Endothelial cell of umbilical vein (primary cell): ENCODE data around the gene CFAP61. TPM values are rescaled to one million over a fixed set of nuclear protein-coding genes. Genes with fewer than 3 reads are reported as not detected.

Experiments
- BruUV-seq: library from RNA; stranded (reverse); fragments of 400-500 nt; replicated peaks from 2 replicates; lab custom pipeline; 2021; lab: Mats Ljungman, UMichigan
- CTCF ChIA-PET: fragments of 300-600, 350-600 bp; sonication (Branson Sonifier 250); formaldehyde crosslinking; loops from one replicate; lab custom pipeline; 2021; ENCODE audit warnings: antibody characterized with exemption, inconsistent platforms; lab: Charles Lee
- POLR2A ChIA-PET: fragments of 300-600, 350-600 bp; sonication (Branson Sonifier 250); formaldehyde crosslinking; loops from one replicate; lab custom pipeline; 2021; ENCODE audit warnings: antibody characterized with exemption, inconsistent platforms; lab: Charles Lee
- DNase-seq: peaks from one replicate; pipeline ENCODE4 v3.0.0-alpha.2; 2011; ENCODE audit warnings: low read depth, low spot score
- FAIRE-seq: peaks from 2 replicates; lab custom pipeline; 2011; peaks lifted over from hg19 to GRCh38; lab: Jason Lieb, UNC
- H2AFZ ChIP-seq: 2 replicates; pipeline ENCODE4 v1.6.0; 2012; ENCODE audit warnings: low read depth, low read length, control low read depth, inconsistent platforms
- H3K27ac ChIP-seq: 2 replicates; pipeline ENCODE4 v1.5.1; 2011; ENCODE audit warnings: low read depth, mild to moderate bottlenecking, control low read depth, low read length, moderate library complexity; ENCODE audit not compliant: insufficient read depth
- H3K27me3 ChIP-seq, 2 experiments: 2 replicates each; pipeline versions ENCODE4 v1.6.0 to v1.6.1; 2011; ENCODE audit warnings: low read length in 2 of 2, mixed read lengths in 1 of 2; ENCODE audit not compliant: control insufficient read depth in 2 of 2, insufficient read depth in 2 of 2
- H3K36me3 ChIP-seq, 2 experiments: 2 replicates in 1 of 2; 3 replicates in 1 of 2; pipeline ENCODE4 v1.5.1; 2011; ENCODE audit warnings: low read length in 2 of 2, mild to moderate bottlenecking in 1 of 2, moderate library complexity in 1 of 2; ENCODE audit not compliant: control insufficient read depth in 2 of 2, insufficient read depth in 2 of 2; ENCODE audit errors: extremely low read depth in 1 of 2
- H3K4me1 ChIP-seq: 3 replicates; pipeline ENCODE4 v1.5.1; 2011; ENCODE audit warnings: mild to moderate bottlenecking, low read length; ENCODE audit not compliant: control insufficient read depth, insufficient read depth; ENCODE audit errors: extremely low read depth
- H3K4me2 ChIP-seq: 2 replicates; pipeline ENCODE4 v1.6.1; 2011; ENCODE audit warnings: low read length, control low read depth, mixed read lengths; ENCODE audit not compliant: insufficient read depth
- H3K4me3 ChIP-seq, 3 experiments: fragments of 200-600 bp in 1 of 3; sonication (generic), shearing (Covaris generic) in 1 of 3; replicated peaks in 1 of 3; 2 replicates each; pipeline ENCODE4 v1.5.1; 2011 to 2016; ENCODE audit warnings: control low read depth in 3 of 3, low read length in 3 of 3, mild to moderate bottlenecking in 2 of 3, inconsistent platforms in 1 of 3, low read depth in 1 of 3, moderate library complexity in 1 of 3; ENCODE audit not compliant: insufficient read depth in 1 of 3
- H3K79me2 ChIP-seq: 2 replicates; pipeline ENCODE4 v1.6.0; 2012; ENCODE audit warnings: low read length, inconsistent platforms; ENCODE audit not compliant: control insufficient read depth, insufficient read depth
- H3K9ac ChIP-seq: replicated peaks from 2 replicates; pipeline ENCODE3; 2011; ENCODE audit warnings: low read length, control low read depth; ENCODE audit not compliant: insufficient read depth; ENCODE audit errors: extremely low read depth
- H3K9me1 ChIP-seq: replicated peaks from 3 replicates; pipeline ENCODE4 v1.6.0; 2011; ENCODE audit warnings: mild to moderate bottlenecking, low read length; ENCODE audit not compliant: control insufficient read depth, insufficient read depth; ENCODE audit errors: extremely low read depth
- H3K9me3 ChIP-seq: replicated peaks from 2 replicates; pipeline ENCODE4 v1.5.1; 2012; ENCODE audit warnings: low read length, inconsistent platforms; ENCODE audit not compliant: control insufficient read depth, insufficient read depth
- H4K20me1 ChIP-seq: replicated peaks from 2 replicates; pipeline ENCODE3; 2011; ENCODE audit warnings: mild to moderate bottlenecking, low read length; ENCODE audit not compliant: control insufficient read depth, insufficient read depth; ENCODE audit errors: extremely low read depth
- EZH2 ChIP-seq: IDR thresholded peaks from 2 replicates; pipeline ENCODE4 v1.6.1; 2012; ENCODE audit warnings: borderline replicate concordance, low read depth, mild to moderate bottlenecking, moderate library complexity, low read length, inconsistent platforms; ENCODE audit not compliant: severe bottlenecking
- FOS ChIP-seq: IDR thresholded peaks from 2 replicates; pipeline ENCODE4 v1.6.1; 2011; ENCODE audit warnings: mild to moderate bottlenecking, low read length, moderate library complexity, borderline replicate concordance; ENCODE audit not compliant: insufficient read depth
- GATA2 ChIP-seq: IDR thresholded peaks from 2 replicates; pipeline ENCODE4 v1.7.0; 2011; ENCODE audit warnings: low read depth, mild to moderate bottlenecking, moderate library complexity, mixed read lengths, low read length; ENCODE audit not compliant: insufficient read length, insufficient read depth
- JUN ChIP-seq: IDR thresholded peaks from 2 replicates; pipeline ENCODE4 v1.6.1; 2011; ENCODE audit warnings: borderline replicate concordance, low read depth; ENCODE audit not compliant: insufficient read length, insufficient read depth
- MYC ChIP-seq: IDR thresholded peaks from one replicate; pipeline ENCODE4 v1.6.1; 2011; ENCODE audit warnings: mild to moderate bottlenecking, low read depth, low read length
- POLR2A ChIP-seq: IDR thresholded peaks from 2 replicates; pipeline ENCODE4 v1.6.1; 2012; ENCODE audit warnings: low read depth, mild to moderate bottlenecking, control low read depth, low read length
- POLR2AphosphoS5 ChIP-seq: IDR thresholded peaks from 2 replicates; pipeline ENCODE4 v1.6.1; 2012; ENCODE audit warnings: low read depth, mild to moderate bottlenecking, control low read depth, low read length, moderate library complexity; ENCODE audit not compliant: insufficient read depth
- dilution Hi-C: fragments of 300-500 bp; cut with MboI; formaldehyde crosslinking; loops from one replicate; pipeline ENCODE4 v1.15.0; 2019; ENCODE audit warnings: low sequenced_read_pairs; ENCODE audit not compliant: extremely low pct_ligation_motif_present
- intact Hi-C: fragments of 100-400 bp; cut with micrococcal nuclease; formaldehyde crosslinking; loops from one replicate; pipeline ENCODE4 v1.10.0; 2022
- polyA plus RNA-seq, 4 experiments: library from polyadenylated mRNA; depleted of rRNA in 3 of 4; stranded (reverse) in 3 of 4; unstranded in 1 of 4; fragments of >200 nt; gene quantifications; 2 replicates each; pipeline versions ENCODE4 v1.2.1 to v1.2.3, GENCODE V29; 2011 to 2012; ENCODE audit warnings: missing spikeins in 1 of 4
- total RNA-seq: library from RNA; stranded (reverse); gene quantifications from 2 replicates; pipeline ENCODE4 v1.2.3, GENCODE V29; 2021
- TF ChIP-seq, protein P1 (sequence below): IDR thresholded peaks from 2 replicates; pipeline ENCODE4 v1.6.1; 2011; ENCODE audit not compliant: insufficient read depth, insufficient read length
- TF ChIP-seq, protein P2 (sequence below), 2 donors: IDR thresholded peaks; 1 replicate in 1 of 2; 2 replicates in 1 of 2; pipeline ENCODE4 v1.5.1; 2011; ENCODE audit warnings: low read length in 2 of 2, mild to moderate bottlenecking in 2 of 2, moderate library complexity in 2 of 2, control low read depth in 1 of 2, inconsistent platforms in 1 of 2, low read depth in 1 of 2; ENCODE audit not compliant: insufficient read depth in 1 of 2; ENCODE audit errors: extremely low read depth in 1 of 2

Gene CFAP61
- total and polyA plus RNA-seq, 2 donors (not counting 3 experiments of a cell fraction or from before 2014, with no cell fraction given): not detected

DNA sequence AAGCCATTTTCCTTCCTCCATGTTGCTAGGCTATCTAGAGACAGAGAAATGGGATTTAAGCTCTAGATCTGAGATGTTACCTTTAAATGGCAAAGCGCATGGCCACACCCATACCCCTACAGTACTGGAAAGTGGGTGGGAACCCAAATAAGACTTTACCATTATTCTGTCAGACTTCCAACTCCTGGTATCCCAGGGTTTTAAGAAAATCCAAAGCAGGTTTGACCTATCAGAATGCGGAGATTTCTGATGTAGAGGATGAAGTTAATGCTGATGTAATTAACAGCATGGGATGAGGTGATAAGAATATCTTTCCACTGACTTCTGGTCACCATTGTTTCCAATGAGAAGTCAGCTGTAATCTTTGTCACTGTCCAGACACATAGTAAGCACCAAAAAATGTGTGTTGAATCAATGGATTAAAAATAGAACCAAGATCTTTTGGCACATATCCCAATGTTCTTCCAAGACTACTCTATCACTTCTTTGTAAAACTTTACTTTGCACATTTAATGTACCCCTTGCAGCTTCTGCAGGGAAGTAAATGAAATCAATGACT, 174.8 kb downstream of the CFAP61 start:
- no peak overlapping the region for H3K27ac ChIP-seq
- H3K36me3 ChIP-seq: no peaks in the 10 kb centered on the region
- H3K9ac ChIP-seq: no peak overlapping the region
- FAIRE-seq (no peak), DNase-seq (no peak)
- ChIA-PET CTCF (no interaction called here), POLR2A (no interaction called here)
- BruUV-seq: no TSS peak
- dilution Hi-C loops (no loop called here), intact Hi-C loops (no loop called here)
- no peak for TF ChIP-seq MYC
- TF ChIP-seq, protein P1, sequence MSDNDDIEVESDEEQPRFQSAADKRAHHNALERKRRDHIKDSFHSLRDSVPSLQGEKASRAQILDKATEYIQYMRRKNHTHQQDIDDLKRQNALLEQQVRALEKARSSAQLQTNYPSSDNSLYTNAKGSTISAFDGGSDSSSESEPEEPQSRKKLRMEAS: no peak
- no peak overlapping the region for H3K4me3 ChIP-seq
- H3K27me3 ChIP-seq: no peaks in the 10 kb centered on the region
- no peaks in the 10 kb centered on the region for H3K79me2 ChIP-seq
- H3K4me1 ChIP-seq: no peaks in the 10 kb centered on the region
- H3K4me2 ChIP-seq: no peak overlapping the region
- no peaks in the 10 kb centered on the region for H3K9me3 ChIP-seq
- H2AFZ ChIP-seq: no peak overlapping the region
- H3K9me1 ChIP-seq: no peaks in the 10 kb centered on the region
- H4K20me1 ChIP-seq: no peaks in the 10 kb centered on the region

DNA sequence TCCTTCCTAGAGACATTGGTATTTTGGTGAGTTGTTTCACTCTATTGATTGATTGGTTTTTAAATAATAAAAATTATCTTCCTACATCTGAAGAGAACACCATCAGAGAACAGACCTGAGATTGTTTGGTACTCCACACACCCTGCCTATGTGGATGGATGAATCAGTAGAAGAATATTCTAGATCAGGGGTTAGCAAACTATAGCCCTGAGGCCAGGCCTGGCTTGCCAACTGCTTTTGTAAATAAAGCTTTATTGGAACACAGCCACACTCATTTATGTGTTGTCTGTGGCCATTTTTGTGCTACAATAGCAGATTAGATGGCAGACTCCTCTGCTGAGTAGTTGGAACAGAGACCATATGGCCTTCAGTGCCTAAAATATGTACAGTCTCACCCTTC, 176.0 kb downstream of the CFAP61 start:
- no peaks in the 10 kb centered on the region for H3K9me3 ChIP-seq
- no peaks in the 10 kb centered on the region for H4K20me1 ChIP-seq
- no peak for TF ChIP-seq FOS
- TF ChIP-seq, protein P1: no peak
- TF ChIP-seq GATA2: no peak
- TF ChIP-seq EZH2: no peak
- TF ChIP-seq POLR2AphosphoS5: no peak
- no peak for TF ChIP-seq POLR2A
- TF ChIP-seq JUN: no peak
- no peak for TF ChIP-seq MYC
- TF ChIP-seq, protein P2, sequence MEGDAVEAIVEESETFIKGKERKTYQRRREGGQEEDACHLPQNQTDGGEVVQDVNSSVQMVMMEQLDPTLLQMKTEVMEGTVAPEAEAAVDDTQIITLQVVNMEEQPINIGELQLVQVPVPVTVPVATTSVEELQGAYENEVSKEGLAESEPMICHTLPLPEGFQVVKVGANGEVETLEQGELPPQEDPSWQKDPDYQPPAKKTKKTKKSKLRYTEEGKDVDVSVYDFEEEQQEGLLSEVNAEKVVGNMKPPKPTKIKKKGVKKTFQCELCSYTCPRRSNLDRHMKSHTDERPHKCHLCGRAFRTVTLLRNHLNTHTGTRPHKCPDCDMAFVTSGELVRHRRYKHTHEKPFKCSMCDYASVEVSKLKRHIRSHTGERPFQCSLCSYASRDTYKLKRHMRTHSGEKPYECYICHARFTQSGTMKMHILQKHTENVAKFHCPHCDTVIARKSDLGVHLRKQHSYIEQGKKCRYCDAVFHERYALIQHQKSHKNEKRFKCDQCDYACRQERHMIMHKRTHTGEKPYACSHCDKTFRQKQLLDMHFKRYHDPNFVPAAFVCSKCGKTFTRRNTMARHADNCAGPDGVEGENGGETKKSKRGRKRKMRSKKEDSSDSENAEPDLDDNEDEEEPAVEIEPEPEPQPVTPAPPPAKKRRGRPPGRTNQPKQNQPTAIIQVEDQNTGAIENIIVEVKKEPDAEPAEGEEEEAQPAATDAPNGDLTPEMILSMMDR (IDR thresholded peaks at IDR 0.05; ENCODE audit: extremely low read depth in 1 of 2, insufficient read depth in 1 of 2, low read depth in 1 of 2, low read length in 2 of 2): no peak
- intact Hi-C loops: no loop called here
- H3K36me3 ChIP-seq: no peaks in the 10 kb centered on the region
- BruUV-seq: no TSS peak
- no peak overlapping the region for H3K9ac ChIP-seq
- H3K9me1 ChIP-seq: no peaks in the 10 kb centered on the region
- H3K4me1 ChIP-seq: no peaks in the 10 kb centered on the region
- H2AFZ ChIP-seq: no peak overlapping the region
- H3K27me3 ChIP-seq: no peaks in the 10 kb centered on the region
- POLR2A ChIA-PET: no interaction called here
- CTCF ChIA-PET: no interaction called here
- H3K4me3 ChIP-seq: no peak overlapping the region
- FAIRE-seq (no peak), DNase-seq (no peak)
- no peak overlapping the region for H3K27ac ChIP-seq
- H3K79me2 ChIP-seq: no peaks in the 10 kb centered on the region
- no peak overlapping the region for H3K4me2 ChIP-seq
- dilution Hi-C loops: no loop called here
